ENCODE results near the gene BEGAIN.

BEGAIN gene

GRCh38 chr14:100566586-100566985 is 20.6 kb downstream of the BEGAIN start:
- FAIRE-seq, result no peak

DNA sequence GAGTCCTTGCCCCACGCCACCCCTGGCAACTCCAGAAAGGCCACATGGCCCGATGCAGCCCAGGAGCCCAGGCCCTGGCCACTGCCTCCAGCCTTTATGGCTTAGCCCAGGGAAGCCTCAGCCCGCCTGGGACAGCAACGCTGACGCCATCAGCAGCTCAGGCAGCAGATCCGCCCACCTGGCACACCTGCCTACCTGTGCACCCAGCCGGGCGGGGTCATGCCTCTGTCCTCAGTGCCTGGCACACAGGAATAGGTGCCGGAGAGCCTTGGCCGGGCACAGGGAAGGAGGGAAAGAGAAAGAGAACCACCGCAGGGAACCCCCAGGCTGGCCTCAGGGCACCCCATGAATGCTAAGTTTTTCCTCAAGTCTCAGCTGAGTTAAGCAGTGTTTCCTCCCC is 21.1 kb downstream of the BEGAIN start:
- no peak for FAIRE-seq

DNA sequence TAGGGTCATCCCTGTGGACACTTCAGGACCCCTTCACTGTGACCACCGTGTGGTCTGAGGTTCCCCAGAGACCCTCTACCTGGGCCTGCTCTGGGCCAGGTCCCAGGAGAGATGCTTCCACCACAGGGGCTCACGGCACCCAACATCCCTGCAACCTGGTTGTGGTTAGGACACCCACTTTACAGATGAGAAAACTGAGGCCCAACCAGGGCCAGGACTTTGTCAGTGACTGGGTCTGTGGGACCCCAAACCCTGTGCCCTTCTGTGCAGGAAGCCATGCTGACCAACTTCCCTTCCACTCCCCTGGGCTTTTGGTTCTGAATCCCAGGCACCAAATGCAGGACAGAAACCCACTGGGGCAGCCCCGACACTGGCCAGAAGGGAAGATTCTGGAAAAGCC is 21.6 kb downstream of the BEGAIN start:
- FAIRE-seq, result no peak

- no peak for FAIRE-seq
Measured at GRCh38 chr14:100564512-100564911, 22.7 kb downstream of the BEGAIN start.

GRCh38 chr14:100562751-100563150 is 24.5 kb downstream of the BEGAIN start:
- no peak for FAIRE-seq

GRCh38 chr14:100561005-100561404 is 26.2 kb downstream of the BEGAIN start:
- no peak for FAIRE-seq

DNA sequence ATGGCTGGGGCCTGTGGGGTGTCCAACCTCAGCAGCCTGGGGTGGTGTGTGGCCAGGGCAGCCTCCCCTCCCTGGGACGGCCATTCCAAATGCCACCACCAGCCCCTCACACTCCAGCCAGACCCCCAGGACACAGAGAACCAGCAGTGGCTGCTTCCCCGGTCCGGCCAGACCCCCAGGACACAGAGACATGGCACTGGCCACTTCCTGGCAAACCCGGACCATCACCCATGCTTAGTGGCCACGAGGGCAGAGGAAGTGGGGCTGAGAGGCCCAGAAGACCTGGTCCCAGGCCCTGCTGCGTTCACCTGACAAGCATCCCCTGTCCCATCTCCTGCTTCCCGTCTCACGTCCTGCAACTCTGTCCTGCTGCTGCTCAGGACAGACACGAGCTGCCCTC is 26.7 kb downstream of the BEGAIN start:
- FAIRE-seq, result no peak

GRCh38 chr14:100559455-100559854 is 27.8 kb downstream of the BEGAIN start:
- no peak for FAIRE-seq

DNA sequence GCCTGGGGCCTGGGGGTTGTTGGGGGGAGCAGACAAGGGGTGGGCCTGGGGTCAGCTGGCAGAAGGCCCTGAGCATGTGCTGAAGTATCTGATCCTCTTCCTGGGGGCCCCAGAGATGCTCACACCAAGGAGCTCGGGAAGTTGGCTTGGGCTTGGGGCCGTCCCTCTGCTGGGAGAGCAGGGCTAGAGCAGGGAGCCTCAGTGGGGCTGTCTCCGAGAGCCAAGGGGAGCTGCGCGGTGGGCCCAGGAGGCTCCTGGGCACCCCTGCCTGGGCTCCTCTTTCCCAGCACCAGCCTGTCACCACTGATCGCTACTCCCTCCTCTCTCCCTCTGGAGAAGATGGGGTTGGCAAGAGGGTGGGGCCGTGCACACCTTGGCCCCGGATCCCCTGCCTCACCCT is 28.3 kb downstream of the BEGAIN start:
- FAIRE-seq, result no peak

- no peak for FAIRE-seq
Measured at GRCh38 chr14:100558226-100558625, 29.0 kb downstream of the BEGAIN start.

DNA sequence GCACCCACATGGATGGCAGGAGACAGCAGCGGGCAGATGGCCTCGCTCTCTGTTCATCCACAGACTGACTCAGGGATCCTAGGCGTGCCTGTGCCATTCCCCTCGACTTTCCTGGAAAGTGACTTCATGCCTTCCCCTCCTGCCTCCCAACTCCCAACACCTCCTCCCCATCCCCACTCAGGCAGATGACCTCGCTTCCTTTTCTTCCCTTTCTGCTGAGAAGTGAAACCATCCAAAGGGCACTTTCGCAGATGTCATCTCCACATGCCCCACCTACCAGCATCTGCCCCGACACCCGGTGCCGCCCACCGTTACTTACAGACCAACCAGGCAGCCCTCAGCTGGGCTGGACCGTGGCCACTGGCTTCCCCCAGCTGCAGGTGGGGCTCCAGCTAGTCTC is 29.6 kb downstream of the BEGAIN start:
- no peak for FAIRE-seq

GRCh38 chr14:100556936-100557505 is 30.2 kb downstream of the BEGAIN start:
- FAIRE-seq, result no peak

DNA sequence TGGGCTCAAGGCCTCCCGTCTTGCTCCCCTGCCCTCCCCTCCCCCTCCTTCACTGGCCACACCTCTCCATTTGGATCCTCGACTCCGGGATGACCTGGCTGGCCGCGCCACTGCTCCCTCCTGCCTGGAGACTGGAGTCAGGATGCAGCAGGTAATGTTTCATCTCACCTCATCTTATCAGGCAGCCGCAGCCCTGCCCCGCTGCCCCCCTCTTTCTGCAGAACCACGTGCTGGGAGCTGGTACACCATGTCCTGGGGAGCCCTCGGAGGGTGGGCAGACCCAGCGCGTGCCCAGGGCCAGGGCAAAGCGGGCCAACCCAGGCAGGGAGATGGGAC is 31.1 kb downstream of the BEGAIN start:
- FAIRE-seq, result no peak

- no peak for FAIRE-seq
Measured at GRCh38 chr14:100555436-100556139, 31.6 kb downstream of the BEGAIN start.

DNA sequence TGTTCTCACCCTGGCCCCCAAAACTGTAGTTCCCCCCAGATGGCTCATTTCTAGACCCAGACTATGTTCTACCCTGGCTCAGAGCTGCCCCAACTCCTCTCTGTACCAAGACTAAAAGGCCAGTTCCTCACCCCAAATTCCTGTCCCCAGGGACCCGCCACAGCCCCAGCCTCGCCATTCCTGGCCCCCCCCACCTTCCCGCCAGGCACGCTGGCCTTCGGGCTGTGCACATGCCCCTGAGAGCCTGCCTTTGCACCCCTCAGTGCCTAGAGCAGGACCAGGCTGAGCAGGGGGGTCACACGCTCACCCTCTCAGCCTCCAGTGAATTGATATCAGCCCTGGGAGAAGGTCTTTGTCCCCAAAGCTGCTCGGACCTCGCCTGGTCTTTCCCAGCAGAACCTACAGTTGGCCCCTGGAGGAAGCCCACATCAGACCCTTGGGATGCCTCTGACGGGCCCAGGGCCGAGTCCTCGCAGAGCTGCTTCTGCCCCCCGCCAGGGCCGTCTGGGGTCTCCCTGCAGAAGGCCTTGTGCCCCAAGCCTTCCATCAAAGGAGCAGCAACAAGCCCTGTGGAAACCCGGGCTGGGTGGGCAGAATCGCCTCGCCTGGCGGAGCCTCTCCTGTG is 32.4 kb downstream of the BEGAIN start:
- FAIRE-seq, result no peak

DNA sequence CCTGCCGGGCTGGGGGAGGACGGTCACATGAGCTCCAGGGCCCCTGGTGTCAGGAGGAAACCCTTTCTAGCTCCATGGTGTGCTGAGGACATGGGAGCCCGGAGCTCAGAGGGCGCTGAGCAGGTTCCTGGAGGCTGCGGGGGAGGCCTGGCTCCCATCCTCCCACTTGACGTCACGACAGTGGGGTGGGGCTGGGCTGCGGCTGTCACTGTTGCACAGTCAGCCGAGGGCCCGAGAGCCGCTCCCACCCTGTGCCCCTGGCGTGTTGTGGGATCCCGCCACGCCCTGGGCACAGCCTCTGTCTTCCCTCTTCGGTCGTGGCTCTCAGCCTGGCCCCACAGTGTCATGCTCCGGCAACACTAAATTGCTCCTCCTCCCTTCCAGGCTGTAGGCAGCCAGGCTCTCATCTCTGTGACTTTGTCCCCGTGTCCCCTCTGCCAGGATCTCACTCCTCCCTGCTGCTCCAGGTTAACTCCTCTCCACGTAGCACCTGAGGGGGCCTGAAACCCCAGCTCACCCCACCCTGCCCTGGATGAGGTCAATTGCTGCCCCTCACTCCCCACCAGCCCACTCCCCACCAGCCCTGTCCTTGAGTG is 33.0 kb downstream of the BEGAIN start:
- no peak for FAIRE-seq

GRCh38 chr14:100553471-100553870 is 33.7 kb downstream of the BEGAIN start:
- FAIRE-seq, result no peak

DNA sequence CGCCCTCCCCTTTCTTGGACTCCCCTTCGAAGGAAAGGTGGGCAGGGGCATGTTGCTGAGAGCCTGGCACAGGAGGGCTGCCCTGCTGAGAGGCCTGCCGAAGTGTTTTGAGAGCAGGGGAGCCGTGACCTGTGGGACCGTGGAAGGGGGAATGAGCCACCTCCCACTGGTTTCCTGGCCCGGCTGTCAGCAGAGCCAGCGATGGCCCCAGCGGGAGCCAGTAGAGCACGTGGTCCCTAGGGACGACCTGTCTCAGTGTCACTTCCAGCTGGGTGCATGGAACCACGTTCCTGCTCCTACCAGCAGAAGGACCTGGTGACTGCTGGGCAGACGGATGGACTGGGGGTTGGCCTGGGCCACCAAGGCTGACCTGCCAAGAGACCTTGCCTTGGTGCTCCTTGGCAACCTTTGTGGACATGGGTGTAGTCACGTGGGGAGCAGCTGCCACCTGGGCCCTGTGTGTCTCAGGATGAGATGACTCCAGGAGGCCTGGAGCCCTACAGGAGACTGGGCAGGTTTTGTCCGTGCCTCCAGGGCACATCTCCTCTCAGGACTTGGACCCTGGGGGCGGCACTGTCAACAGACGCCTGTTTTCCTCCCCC is 34.6 kb downstream of the BEGAIN start:
- FAIRE-seq, result no peak

- no peak for FAIRE-seq
Measured at GRCh38 chr14:100551056-100551455, 36.2 kb downstream of the BEGAIN start.

DNA sequence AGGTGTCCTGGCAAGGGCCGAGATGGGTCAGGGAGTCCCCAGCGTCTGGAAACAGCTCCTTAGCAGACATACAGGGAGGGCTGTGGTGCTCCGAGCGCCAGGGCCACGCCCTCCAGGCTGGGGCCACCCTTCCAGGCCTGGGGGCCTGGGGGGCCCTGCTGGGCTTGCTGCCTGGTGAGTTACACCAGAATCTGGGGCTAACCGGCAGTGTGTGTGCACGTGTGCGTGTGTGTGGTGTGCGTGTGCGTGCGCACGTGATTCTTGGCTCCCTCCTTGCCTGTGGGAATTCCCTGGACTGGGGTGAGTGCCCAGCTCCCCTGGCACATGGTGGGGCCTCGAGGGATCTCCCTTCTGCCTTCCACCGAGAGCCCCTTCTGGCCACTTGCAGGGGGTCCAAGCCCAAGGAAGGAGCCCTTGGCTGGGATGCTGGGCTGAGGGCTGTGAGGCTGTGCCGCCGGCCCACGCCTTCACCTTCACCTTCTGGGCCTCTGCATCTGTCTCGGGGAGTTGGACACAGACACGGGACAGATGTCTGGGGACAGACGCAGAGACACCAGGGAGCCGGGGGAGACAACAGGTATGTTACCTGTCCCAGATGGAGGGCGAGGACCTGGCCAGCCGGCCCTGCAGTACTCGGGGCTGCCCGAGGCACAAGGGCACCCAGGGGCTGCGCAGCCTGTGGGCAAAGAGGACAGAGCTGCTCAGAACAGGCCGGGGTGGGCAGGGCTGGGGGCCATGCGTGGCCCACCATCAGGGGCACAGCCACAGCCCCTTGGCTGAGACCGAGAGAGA is 37.2 kb downstream of the BEGAIN start:
- FAIRE-seq, result no peak

- FAIRE-seq, result no peak
Measured at GRCh38 chr14:100548939-100549338, 38.3 kb downstream of the BEGAIN start.

DNA sequence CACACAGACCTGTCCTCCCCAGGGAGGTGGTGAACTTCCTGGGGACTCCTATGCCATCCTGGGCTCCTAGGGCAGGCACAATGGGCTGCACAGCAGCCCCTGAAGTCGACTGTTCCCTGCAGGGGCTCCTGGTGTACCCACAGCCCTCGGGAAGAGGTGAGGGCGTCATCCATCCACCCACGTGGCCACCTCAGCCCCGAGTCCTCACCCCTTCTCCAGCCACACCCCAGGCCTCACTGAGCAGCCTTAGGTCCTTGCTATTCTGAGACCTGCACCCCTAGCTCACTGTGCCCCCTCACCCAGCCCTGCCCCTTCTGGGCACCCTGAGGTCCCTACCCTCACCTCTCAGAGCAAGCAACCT is 38.9 kb downstream of the BEGAIN start:
- no peak for FAIRE-seq

DNA sequence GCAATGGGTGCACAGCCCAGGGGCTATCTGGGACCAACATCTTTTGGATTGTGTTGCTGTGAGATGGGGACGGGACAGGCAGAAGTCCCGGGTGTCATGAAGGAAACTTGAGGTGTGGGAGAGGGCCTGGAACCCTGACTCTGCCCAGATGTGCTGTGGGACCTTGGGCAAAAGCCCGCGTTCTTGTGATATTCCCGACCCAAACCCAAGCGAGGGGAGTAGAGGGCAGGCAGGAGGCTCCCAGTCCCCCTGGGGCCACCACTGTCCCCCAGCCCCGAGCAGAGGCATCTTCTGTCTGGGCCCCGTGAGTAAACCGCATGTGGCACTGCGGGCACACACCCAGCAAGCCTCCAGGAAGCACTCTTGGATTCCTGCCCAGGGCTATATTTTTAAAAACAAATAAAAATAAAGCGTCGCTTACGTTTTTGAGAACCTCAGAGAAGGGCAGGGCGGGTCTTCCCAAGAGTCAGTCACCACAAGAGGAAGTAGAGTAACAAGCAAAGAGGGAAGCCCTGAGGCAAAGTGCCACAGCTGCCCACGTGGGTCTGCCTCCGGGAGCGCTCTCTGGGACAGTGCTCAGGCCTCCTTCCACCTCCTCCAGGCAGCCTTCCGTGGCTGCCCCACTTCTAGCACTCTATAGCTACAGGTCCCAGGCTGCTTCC is 39.5 kb downstream of the BEGAIN start:
- FAIRE-seq, result no peak

Data from G401.6 (cell line).